Effector CD8-positive, alpha-beta T cell (primary cell): ENCODE results near the gene FAM81A.
"Not testable (repeated sequence)": the region's sequence is repeated elsewhere in the genome, so short reads cannot be mapped to it uniquely, and the experiment has no call there.

Source experiments
- DNase-seq: peaks from one replicate; lab custom pipeline; 2025; lab: John Stamatoyannopoulos, UW

The FAM81A gene

DNA sequence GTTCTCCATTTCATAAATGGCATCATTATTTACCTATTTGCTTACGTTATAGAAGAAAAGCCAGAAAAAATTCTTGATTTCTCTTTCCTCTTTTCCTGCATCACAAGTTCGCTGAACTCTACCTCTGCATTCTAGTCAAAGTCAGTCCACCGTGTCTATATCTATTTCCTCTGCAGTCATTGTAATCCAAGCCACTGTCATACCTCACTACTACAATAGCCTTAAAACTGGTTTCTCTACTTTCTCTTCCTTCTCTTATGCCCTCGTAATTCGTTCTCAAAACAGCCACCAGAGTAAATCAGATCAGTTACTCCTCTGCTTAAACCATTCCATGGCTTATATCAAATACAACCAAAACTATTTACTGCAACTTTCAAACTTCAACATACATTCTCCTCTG is 13.4 kb upstream of the FAM81A start:
- DNase-seq, result no peak

DNA sequence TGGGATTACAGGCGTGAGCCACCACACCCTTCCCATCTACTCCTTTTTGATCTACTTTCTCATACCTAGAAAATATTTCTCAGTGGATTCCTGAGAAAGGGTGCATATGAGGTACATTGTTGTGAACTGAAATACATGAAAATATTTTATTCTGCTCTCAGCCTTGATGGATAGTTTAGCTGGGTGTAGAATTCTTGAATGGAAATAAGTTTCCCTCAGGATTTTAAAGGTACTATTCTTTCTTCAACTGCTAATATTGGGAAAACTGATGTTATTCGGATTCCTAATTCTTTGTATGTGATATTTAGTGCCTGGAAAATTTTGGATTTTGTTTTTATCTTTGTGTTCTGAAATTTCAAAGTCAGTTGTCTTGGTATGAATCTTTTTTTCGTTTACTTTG is 9.1 kb upstream of the FAM81A start:
- DNase-seq, result not testable (repeated sequence)

DNA sequence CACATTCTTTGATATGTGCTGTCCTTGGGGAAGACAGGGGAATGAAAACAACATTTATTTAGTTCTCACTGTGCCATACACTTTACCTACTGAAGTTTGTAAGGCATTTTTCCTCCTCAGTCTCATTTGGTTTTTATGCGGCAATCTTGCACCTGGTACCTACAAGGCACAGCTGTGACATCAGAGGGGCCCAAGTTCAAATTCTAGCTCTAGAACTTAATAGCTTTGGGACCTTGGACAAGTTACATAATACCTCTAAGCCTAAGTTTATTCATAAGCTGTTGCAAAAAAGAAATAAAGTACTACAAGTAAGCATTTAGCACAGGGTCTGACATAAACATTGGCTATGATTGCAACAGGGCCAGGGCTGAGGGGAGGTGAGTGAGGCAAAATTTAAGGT is 5.6 kb upstream of the FAM81A start:
- no peak for DNase-seq

DNA sequence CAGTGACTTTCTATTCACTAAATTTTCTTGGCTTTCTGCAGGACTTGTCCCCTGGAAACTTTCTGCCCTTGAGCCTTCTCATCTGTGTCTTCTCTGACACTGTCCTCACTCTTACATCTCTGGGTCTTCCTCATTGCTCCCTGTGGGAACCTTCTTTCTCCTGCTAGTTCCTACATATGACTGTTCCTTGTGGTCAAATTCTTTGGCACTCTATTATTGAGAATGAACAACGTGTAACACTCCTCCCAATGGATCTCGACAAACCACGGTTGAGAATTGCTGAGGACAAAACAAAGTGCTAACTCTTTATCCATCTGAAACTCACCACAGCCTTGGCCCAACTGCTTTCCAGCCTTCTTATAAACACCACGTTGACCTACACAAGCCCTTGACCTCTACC is 3.5 kb upstream of the FAM81A start:
- no peak for DNase-seq

DNA sequence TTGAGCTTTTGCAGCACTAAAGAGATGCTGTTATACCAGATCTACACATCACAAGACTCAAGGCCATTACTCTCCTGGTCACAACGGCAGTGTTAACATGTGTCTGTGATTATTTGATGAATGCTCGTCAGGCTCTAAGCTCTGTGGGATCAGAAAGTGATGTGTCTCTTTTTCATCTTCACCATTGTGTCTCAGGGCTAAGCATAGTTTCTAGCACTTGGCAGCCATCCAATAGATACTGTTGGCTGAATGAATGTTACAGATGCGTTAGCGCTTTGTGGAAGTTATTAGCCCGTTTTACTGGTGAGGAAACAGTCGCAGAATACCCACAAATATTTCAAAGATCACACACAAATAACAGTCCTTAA is 1.2 kb upstream of the FAM81A start:
- DNase-seq, result no peak

DNA sequence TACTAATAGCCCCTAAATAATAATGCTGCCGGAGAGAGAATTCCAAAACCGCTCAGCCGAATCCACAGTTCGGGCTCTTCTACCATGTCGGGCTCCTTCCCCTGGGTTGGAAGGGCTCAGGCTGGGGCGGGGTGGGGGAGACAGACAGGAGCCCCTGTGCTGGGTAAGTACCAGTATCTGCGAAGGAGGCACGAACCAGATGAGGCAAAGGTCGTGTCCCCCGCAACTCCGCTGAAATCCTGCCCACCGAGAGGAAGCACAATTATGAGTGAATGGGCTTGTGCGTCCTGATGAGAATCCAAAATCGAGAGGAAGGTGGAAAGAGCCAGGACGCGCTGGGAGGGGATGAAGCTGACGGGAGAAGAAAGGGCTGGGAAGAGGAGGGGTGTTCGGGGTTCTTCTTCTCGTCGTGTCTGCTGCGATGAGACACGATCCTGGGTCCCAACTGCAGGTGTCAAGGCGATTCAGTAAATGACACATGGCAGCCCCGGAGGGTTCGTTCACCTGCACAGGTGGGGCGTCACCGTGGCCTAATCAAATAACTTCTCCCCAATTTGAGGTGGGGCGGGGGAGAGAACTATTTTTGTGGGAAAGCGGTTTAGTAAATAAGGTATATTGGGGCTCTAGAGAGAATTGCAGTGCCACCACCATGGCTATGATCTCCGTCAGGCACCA is 707 bp upstream of the FAM81A start:
- no peak for DNase-seq

DNA sequence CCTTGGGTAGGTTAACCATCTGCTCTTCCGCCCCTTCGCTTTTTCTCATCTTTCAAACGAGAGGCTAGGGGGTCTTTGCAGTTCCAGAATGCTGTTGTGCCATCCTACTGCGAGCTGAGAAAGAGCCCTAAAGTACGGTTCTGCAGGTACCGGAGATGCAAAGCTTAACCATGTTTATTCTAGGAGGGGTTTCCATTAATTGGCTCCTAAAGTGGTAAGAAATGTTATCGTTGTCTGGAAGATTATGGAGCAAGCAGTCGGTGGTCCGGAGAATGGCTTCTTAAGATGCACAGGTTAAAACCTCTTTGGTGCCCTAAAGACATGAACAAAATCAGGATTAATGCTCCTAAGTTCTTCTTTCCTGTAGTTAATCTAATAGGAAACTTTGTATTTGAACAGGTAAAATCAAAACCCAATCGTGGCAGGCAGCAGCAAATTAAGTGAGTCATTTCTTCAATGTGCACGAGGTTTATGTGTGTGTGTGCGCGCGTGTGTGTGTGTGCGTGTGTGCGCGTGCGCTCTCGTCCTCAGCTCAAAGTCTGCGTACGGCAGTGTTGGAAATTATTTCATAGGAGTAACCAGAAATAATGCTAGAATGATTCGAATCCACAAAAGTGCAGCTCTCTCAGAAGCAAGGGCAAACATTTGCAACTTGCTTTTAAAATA is 772 bp downstream of the FAM81A start:
- no peak for DNase-seq

DNA sequence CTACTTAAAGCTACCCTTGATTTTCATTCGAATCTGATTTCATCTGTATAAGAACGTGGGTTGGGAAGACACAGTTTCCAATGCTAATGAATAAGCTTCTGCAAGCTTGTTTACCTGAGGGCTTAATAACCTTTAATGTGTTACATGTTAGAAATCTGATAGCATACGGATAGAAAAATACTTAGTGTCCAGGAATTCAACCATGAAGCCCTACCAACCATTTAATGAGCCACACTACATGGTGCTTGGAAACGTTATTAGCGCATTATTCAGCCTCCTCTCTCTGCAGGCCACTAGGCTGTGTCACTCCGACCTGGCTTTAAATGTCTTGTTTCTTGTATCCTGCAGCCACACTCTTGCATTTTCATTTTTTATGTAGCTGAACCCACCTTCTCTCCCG is 1.6 kb downstream of the FAM81A start:
- DNase-seq, result no peak

DNA sequence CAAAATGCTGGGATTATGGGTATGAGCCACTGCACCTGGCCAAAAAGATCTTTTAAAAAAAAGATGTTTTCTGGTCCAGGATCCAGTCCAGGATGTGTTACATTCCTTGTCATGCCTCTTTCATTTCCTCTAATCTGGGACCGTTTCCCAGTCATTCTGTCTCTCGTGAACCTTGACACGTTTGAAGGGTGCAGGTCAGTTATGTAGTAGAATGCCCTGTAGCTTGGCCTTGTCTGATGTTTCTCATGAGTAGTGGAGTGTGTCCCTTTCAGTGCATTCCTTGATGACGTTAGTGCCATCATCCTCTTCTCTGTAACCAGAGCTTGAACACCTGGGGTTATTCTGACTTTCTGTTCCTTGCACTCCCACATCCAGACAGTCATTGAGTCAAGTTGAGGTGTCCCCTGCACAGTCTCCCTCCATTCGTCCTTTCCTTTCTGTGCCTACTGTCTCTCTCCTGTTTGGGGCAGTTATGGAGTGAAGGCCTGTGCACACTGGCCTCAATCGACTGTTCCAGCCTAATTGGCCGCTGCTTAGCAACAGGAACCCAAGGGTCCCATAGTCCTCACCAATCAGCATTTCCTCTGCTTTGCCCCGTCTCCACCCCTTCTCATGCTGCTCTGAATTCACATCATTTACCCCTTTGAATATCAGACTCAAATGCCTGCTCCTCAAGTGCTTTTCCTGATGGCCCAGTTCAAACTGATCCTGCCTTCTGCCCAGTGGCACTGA is 5.5 kb downstream of the FAM81A start:
- DNase-seq, result no peak

DNA sequence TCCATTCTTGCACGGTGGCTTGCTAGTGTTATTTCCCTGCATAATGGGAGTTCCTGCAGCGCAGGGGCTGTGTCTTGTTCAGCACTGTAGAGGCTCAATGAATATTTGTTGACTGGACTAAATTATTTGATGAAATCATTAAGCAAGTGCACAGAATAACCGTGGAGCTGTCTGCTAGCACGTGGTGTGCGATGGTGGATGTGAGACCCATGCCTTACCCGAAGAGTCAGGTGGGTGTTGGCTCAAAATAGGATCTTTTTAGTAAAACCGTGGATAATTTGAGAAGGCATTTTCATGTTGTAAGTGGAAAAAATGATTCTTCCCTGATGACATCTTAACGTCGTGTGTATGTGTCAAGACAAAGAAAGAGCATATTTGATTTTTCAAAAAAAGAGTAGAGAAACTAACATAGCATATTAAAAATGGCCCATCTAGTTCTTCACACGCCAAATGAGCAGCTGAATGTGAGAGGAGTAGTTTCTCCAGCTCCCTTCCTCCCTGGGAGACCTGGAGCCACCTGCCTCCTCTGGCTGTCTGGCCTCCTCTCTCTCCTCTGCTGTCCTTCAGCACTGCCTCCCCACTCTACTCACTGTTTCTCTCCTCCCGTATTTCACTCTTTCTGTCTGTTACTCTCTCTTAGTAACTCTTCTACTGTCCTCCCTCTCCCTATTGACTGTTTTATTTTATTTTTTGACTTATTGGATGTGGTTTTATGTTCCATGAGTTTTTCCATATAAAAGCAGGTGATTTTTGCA is 6.3 kb downstream of the FAM81A start:
- no peak for DNase-seq

DNA sequence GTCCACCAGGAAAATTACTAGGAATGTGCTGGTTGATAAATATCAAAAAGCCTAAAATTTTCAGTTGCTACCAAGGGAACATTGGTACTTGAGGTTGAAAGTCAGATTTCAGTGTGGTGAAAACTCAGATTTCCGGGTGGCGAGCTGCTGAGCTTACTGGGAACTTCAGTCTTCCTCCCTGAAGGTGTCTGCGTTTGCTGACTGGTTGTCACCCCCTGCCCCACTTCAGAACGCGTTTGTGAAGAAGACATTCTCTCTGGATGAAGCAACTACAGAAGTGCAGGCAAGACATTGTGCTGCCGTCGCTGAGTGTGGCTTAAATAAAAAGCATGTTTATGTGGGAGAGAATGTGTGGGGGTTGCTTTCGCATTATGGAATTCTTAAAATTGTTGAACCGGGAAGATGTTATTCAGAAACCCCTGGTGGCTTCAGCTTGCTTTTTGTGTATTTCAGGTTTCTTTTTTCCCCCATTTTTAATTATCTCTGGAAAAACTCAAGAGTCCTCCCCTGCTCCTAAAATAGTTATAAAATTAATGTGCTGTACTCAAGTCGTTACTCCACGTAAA is 7.1 kb downstream of the FAM81A start:
- DNase-seq, result no peak

DNA sequence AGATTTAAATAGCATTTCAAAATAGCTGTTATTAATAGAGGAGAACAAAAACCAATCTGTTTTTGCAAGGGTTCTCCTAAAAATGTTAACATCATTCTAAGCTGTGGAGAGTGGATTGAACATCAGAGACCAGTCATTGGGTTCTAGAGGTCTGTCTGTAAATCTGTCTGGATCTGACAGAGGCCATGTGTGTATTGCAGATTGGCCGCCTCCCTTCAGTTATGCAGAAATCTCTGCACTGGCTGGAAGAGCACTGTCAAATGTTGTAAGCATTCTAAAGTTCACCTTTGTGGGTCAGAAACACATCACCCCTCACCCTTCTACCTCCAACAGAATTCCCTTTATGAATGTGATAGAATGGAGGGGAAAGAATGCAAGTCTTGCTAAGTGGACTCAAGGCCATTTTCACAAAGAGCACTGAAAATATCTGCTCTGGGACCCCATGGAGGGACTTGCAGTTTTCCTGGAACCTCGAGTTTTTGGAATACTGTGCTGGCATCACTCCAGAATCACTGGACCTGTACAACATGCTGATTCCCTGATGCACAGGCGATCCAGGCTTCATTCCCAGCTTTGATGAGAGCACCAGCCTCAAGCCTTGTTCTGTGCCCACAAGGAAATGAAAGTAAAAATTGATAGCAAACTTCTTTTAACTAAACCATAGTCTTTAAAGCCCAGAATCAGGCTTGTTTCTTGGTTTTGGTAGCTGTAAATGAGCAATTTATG is 8.4 kb downstream of the FAM81A start:
- no peak for DNase-seq

DNA sequence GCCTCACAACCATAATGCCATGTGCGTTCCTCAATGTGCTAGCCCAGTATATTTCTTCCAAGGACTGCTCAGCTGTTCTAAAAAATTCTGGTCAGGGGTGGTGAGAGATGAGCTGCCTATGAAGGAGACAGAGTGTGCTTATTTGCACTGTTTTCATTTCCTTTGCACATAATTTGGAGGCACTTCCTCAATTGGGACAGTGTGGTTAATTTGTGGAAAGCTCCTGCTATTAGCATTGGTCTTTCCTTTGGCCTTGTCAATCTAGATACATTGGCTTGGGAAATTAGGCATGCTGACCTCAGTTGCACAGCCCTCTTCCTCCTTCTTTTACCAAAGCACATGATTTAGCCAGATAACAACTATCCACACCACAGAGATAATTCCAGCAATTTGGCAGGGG is 9.4 kb downstream of the FAM81A start:
- no peak for DNase-seq

DNA sequence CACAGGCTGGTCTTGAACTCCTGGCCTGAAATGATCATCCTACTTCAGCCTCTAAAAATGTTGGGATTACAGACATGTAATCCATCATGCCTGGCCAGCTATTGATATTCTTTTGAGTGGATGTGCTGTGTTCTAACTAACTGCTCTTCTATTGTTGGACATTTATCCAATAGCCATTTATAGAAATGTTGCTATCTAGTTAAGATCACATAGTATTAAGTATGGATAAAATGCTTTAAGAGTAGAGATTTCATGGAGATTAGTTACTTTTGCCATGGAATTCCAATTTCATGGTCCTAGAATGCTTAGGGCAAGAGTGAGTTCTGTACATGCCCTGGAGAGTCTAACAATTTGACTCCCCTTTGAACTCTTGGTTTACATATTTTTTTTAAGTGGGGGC is 10.9 kb downstream of the FAM81A start:
- no peak for DNase-seq

DNA sequence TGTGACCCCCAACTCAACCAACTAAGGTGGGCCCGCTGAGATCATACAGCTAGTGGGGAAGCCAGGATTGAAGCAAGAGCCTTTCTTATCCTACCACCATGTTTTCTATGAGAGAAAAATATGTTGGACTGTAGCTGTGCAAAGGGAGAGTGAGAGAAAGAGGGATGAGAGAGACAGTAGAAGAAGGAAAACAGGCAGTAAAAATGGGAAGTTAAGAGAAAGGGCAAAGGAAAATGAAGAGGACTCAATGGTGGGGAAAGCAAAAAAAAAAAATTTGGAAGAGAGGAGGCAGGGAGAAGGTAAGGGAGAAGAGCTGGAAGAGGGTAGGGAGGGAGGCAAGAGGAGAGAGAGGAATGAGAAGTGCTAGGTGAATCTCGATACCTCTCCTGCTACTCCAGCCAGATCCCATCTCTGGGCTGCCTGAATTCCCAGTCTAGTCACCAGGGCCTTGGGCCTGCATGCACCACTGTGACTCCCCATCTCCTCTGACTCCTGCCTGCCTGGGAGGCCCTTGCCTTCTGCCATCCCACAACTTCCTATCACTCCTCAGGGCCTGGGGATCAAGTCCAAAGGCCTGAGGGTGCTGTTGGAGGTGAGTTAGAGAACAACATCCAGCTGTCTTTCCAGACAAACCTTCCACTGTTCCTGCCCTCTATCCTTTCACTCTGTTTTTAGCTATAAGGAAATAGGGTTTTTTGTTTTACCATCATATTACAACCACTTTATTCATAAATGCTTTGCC is 15.7 kb downstream of the FAM81A start:
- DNase-seq, result no peak

DNA sequence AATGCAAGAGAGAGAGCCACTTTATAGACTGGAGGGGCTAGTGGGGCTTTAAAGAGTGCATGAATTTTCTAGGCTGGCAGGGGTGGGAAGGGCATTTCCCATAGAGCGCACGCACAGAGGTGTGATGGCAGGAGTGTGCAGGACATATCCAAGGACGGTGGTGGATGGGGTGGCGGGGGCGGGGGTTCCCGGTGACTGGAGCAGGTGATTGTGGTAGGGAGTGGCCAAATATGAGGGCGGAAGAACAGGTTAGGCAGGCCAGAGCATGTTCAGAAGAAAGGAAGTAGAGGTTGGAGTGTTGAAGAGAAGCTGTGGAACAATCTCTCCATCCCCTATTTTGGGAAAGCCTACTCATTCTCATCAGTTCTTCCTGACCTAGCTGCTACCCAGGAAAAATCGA is 18.1 kb downstream of the FAM81A start:
- no peak for DNase-seq

DNA sequence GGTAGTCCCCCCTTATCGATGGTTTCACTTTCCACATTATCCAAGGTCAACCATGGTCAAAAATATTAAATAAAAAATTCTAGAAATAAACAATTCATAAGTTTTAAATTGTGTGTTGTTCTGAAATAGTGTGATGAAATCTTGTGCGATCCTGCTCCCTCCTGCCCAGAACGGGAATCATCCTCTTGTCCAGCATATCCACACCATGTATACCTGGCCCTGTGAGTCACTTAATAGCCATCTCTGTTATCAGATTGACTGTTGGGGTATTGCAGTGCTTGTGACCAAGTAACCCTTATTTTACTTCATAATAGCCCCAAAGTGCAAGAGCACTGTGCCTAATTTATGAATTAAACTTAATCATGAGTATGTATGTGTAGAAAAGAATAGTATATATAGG is 19.1 kb downstream of the FAM81A start:
- DNase-seq, result no peak

DNA sequence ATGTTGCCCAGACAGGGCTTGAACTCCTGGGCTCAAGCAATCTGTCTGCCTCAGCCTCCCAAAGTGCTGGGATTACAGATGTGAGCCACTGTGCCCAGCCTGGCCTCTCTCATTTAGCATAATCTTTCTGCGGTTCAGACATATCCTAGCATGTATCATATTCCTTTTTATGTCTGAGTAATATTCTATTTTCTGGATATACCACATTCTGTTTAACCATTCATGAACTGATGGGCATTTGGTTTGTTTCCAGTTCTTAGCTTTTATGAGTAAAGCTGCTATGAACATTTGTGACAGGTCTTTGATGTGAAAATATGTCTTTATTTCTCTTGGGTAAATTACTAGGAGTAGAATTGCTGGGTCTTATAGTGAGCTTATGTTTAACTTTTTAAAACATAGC is 23.5 kb downstream of the FAM81A start:
- no peak for DNase-seq

DNA sequence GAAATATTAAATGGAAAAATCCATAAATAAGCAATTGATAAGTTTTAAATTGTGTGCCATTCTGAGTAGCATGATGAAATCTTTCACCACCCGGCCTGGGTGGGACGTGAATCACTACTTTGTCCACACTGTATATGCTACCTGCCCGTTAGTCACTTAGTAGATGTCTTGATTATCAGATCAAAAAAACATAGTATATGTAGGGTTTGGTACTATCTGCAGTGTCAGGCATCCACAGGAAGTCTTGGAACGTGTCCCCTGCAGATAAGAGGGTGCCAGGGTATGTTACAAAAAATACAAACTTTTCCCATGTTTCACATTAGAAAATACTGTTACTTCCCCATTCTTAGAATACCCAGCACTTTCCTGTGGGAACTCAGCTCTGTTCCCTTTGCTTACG is 35.2 kb downstream of the FAM81A start:
- no peak for DNase-seq

DNA sequence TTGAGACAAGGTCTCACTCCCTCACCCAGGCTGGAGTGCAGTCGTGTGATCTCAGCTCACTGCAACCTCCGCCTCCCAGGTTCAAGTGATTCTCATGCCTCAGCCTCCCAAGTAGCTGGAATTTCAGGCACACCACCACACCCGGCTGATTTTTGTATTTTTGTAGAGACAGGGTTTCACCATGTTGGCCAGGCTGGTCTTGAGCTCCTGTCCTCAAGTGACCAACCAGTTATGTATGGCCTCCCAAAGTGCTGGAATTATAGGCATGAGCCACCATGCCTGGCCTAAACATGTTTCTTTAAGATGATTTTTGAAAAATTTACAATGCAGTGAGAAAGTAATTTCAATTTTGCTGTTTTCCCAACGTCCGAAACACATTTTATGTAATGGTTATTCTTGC is 37.2 kb downstream of the FAM81A start:
- not testable (repeated sequence) for DNase-seq

DNA sequence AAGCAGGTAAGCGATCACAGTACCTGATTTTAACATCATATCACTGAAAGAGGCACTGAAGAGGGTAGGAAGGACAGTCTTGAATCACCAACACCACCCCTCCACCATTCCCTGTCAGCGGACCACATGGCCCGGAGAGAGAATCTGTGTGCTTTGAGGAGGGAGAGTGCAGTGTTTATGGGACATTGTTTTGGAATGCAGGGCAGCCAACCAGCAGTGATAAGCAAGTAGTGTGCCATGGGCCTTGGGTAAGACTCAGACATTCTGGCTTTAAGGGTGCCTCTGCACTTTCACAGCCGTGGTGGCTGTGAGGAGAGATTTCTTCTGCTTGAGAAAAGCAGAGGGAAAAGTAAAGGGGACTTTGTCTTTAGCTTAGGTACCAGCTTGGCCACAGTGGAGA is 46.4 kb downstream of the FAM81A start:
- no peak for DNase-seq
